SJSA1 (cell line): Measurements from ENCODE around the gene DBNDD2. TPM values are rescaled to one million over a fixed set of nuclear protein-coding genes. Genes with fewer than 3 reads are reported as not detected.
A peak's percentile ranks its signal among the peaks of the same experiment; 100 is the strongest.

Source experiments
- DNase-seq, 2 experiments: peaks; one replicate each; pipeline ENCODE4 v3.0.0-alpha.2; 2015 to 2020; ENCODE audit warnings: low spot score in 2 of 2, low read depth in 1 of 2
- H3K27ac ChIP-seq: fragments of 250-450 bp; sonication (Bioruptor Pico); 2 replicates; pipeline ENCODE4 v1.5.1; 2020; ENCODE audit warnings: mild to moderate bottlenecking, moderate library complexity
- H3K27me3 ChIP-seq: fragments of 250-450 bp; sonication (Bioruptor Pico); replicated peaks from 2 replicates; pipeline ENCODE4 v1.5.1; 2020; ENCODE audit warnings: mild to moderate bottlenecking, moderate library complexity
- H3K36me3 ChIP-seq: fragments of 250-450 bp; sonication (Bioruptor Pico); 2 replicates; pipeline ENCODE4 v1.5.1; 2020; ENCODE audit warnings: mild to moderate bottlenecking
- H3K4me1 ChIP-seq: fragments of 250-450 bp; sonication (Bioruptor Pico); replicated peaks from 2 replicates; pipeline ENCODE4 v1.6.1; 2021; ENCODE audit warnings: mild to moderate bottlenecking
- H3K4me3 ChIP-seq: fragments of 250-450 bp; sonication (Bioruptor Pico); 2 replicates; pipeline ENCODE4 v1.5.1; 2020; ENCODE audit warnings: mild to moderate bottlenecking
- H3K9me3 ChIP-seq: fragments of 250-450 bp; sonication (Bioruptor Pico); replicated peaks from 2 replicates; pipeline ENCODE4 v1.5.1; 2020; ENCODE audit warnings: mild to moderate bottlenecking
- total RNA-seq: library from RNA; depleted of rRNA; stranded (reverse); fragments of >200 nt; shearing (Covaris generic); gene quantifications from 2 replicates; pipeline ENCODE4 v1.2.3, GENCODE V29; 2014; rRNA removed

DBNDD2 gene, protein sequence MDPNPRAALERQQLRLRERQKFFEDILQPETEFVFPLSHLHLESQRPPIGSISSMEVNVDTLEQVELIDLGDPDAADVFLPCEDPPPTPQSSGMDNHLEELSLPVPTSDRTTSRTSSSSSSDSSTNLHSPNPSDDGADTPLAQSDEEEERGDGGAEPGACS
- total RNA-seq, result 0.13 and 0.47 TPM in 2 replicates

DNA sequence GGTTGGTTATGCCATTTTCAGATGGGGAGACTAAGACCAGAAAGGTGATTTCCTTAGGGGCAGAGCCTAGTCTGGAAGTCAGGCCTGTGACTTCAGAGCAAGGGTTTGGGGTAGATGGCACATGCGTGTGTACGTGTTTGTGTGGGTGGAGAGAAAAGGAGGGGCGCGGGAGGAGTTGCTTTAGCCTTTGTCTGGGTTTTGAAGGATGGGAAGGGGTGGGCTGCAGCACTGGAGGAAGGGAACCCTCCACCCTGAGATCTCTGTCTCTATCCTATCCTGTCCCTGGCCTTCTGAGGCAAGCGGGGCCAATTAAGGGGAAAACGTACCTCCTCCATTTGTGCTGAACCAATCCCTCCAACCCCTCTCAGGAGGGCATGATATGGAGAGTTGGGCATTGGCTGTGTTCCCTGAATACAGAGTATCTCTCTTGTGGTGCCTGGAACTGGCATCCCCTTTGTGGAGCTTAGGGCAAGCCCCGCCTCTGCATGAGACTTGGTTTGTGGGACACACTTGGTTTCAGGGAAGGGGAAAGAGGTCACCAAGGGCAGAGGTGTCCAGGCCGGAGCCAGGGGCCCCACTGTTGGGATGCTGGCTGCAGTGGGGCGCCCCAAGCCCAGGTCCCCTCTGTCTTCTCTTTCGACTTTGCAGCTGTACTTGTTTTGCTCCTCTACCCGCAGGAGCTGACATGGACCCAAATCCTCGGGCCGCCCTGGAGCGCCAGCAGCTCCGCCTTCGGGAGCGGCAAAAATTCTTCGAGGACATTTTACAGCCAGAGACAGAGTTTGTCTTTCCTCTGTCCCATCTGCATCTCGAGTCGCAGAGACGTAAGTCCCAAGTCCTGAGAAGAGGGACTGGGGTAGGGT, at the start of gene DBNDD2:
Gene DBNDD2 (plus strand): TSS at position 507 of the 863 bp plus-strand sequence. CDS start 179 bp downstream, at position 686.
- H3K4me3 ChIP-seq, result no peak within 1 kb of the TSS
- 0 out of 2 replicates have a peak, but pooled peaks cover 2% of the 10 kb centered on the region for H3K36me3 ChIP-seq
- peaks cover 38% of the 10 kb centered on the region for H3K27me3 ChIP-seq
- peaks cover 13% of the 10 kb centered on the region for H3K4me1 ChIP-seq
- H3K27ac ChIP-seq, result no peak within 1 kb of the TSS
- no peak for DNase-seq
- no peaks in the 10 kb centered on the region; the same call in 1 of the 2 replicates for H3K9me3 ChIP-seq

DNA sequence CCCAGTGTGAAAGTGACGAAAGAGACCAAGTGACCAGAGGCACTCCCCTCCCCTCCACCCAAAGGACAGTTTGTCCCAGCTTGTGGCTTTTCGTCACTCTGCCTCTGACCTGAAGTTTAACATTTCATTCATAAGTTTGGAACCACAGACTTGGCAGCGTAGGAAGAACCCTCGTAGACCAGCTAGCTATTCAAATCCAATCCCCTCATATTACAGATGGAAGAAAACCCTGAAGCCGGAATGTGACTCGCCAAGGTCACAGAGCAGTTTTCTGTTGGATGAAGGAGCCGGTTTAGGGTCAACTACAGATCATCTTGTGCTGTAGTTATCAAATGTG, 49.1 kb upstream of the DBNDD2 start:
- Histone ChIP-seq H3K4me1 (peaks cover 68% of the 10 kb centered on the region), H3K9me3 (no peaks in the 10 kb centered on the region), H3K27me3 (no peaks in the 10 kb centered on the region), H3K36me3 (no peaks in the 10 kb centered on the region), H3K4me3 (no peak overlapping the region), H3K27ac (peak overlapping the region; percentile 73)
- peak in 1 of 2 experiments; percentile 61 for DNase-seq

DNA sequence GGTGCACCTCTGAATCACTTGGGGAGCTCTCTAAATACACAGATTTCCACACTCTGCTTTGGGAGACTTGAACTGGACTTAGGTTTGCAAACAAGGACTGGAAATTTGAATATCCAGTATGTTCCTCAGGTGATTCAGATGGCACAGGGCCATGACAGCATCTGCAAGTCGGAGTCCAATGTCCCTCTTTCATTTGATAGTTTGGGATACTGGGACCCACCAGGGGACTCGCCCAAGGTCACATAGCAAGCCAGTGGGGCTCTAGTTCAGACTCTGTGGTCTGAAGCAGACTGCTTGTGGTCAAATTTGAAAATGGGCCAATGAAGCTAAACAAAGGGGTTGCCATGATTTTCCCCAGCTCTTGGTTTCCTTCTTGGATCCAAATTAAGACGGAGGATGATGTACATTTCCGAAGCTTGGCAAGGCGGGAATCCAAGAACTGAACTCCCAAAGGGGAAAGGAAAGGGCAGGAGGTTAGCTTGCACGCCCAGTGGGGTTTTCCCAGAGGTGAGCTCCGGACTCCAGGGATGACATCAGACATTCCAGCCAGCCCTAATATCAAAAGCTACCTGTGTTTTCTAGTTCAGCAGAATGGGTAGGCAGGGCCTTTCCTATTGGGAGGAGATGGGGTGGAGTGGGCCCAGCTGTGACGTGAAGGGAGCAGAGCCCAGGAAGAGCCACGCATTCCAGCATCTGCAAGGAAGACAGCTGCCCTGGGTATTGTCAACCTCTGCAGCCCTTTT, 48.5 kb upstream of the DBNDD2 start:
- Histone ChIP-seq H3K27ac (peak overlapping the region; percentile 73), H3K27me3 (no peaks in the 10 kb centered on the region), H3K4me3 (no peak overlapping the region), H3K4me1 (peaks cover 63% of the 10 kb centered on the region), H3K36me3 (no peaks in the 10 kb centered on the region), H3K9me3 (no peaks in the 10 kb centered on the region)
- peak in 1 of 2 experiments; percentile 34 for DNase-seq

DNA sequence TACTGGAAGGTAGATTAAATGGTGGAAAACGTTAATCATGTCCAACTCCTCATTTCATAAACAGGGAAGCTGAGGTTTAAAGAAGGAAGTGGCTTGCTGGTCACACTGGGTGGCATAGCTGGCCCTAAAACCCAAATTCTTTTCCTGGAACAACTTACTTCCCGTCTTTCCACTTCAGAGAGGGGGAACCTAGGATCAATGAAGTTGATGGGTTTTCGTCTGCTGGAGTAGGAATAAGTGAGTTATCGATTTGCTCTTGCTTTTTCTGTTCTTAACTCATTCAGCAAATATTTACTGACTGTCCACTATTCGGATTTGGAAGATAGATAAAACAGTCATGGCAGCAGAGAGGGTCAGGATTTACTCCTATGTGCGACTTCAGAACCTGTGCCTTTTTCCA, 46.3 kb upstream of the DBNDD2 start:
- Histone ChIP-seq H3K9me3 (no peaks in the 10 kb centered on the region), H3K4me1 (peaks cover 49% of the 10 kb centered on the region), H3K4me3 (no peak overlapping the region), H3K27ac (no peak overlapping the region), H3K36me3 (peaks cover 4% of the 10 kb centered on the region), H3K27me3 (no peaks in the 10 kb centered on the region)
- no peak for DNase-seq

DNA sequence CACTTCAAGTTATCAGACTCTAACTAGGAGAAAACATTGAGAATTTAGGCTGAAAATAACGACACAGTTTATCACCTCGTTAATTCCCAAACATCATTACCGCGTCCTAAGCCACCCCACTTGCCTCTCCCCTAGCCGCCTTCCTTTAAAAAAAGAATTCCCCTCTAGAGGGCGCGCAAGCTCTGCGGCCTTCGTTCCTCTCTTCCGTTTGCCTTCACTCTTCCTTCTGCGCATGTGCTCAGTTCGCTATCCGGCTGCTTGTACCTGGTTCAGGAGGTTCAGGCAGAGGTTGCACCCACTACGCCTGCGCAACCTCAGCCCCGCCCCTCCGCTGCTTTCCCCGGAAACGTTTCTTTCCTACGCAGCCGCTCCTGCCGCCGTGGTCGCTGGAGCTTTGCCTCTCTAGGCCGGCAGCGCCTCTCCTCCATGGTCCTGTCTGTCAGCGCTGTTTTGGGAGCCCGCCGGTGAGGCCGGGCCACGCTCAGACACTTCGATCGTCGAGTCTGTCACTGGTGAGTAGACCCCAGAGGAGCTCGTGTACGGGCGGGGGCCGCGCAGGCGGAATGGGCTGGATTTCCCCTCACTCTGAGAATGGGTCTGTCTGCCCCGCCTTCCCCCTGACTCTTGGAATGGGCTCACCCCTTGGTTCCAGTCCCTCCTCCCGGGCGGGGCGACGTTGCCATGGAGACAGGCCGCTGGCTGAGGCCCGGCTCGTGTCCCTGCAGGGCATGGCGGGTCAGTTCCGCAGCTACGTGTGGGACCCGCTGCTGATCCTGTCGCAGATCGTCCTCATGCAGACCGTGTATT, 45.1 kb upstream of the DBNDD2 start, which contains the start of gene SYS1:
Gene SYS1 (plus strand): TSS at position 353 of the 807 bp plus-strand sequence. CDS start 376 bp downstream, at position 729.
- Histone ChIP-seq H3K9me3 (no peaks in the 10 kb centered on the region), H3K27ac (peak within 1 kb of the TSS; percentile 74), H3K4me1 (peaks cover 40% of the 10 kb centered on the region), H3K27me3 (no peaks in the 10 kb centered on the region), H3K36me3 (peaks cover 4% of the 10 kb centered on the region), H3K4me3 (peak within 1 kb of the TSS; percentile 58)
- DNase-seq, result peak; percentile 99

DNA sequence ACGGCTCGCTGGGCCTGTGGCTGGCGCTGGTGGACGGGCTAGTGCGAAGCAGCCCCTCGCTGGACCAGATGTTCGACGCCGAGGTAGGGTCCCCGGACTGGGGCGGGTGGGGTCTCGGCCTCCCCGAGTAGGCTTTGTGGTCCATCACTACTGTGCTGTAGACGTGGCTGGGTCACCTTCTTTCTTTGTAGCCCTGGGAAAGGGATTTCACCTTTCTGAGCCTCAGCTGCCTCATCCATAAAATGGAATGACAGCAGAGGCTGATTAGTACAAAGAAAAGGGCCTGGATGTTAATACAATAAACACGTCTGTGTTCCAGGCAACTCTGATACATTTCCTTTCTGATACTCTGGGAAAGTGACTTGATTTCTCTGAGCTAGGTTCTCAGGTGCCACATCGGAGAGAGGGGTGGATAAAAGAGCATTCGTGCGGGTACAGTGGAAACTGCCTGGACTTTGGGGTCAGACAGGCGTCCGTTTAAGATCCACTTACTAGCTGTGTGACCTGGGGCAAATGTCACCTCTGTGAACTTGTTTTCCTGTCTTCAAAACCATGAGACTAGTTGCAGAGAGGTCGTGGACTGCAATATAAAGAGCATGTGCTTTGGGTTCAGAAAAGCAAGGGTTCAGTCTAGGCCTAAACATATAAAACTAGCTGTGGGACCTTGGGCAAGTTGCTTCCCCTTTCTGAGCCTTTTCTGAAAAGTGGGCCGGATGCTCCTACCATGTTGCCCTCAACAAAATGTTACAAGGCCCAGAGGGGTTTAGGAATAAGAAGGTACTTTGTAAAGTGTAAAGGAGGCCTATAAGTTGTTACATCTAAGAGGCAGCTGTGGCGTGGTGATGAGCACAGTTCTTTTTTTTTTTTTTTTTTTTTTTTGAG, 44.2 kb upstream of the DBNDD2 start:
- DNase-seq, result no peak
- Histone ChIP-seq H3K4me3 (peak overlapping the region; percentile 58), H3K27me3 (no peaks in the 10 kb centered on the region), H3K4me1 (peaks cover 31% of the 10 kb centered on the region), H3K36me3 (peaks cover 8% of the 10 kb centered on the region), H3K9me3 (no peaks in the 10 kb centered on the region), H3K27ac (peak overlapping the region; percentile 74; the same call in 1 of the 2 replicates)

DNA sequence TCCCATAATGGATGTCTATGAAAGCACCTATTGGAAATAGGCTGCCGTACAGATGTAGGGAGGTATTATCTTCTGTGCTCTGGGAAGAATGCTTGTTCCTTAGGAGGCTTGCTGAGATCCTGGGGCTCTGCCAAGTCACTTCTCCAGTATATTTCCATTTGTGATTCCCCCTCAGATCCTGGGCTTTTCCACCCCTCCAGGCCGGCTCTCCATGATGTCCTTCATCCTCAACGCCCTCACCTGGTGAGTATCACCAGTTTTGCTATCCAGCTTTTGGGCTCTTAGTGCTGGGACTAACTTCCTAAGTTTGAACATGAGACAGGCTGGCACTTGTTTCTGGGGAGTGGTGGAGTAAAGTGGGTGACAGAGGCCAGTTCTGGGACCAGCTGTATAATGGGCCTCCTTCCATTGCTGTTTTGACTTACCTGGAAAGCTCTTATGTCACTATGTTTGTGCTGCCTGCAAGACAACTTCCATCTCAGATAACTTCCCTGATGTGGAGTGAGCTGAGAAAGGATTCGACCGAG, 42.6 kb upstream of the DBNDD2 start:
- Histone ChIP-seq H3K27ac (no peak overlapping the region), H3K36me3 (peaks cover 8% of the 10 kb centered on the region), H3K4me1 (peaks cover 15% of the 10 kb centered on the region), H3K27me3 (no peaks in the 10 kb centered on the region), H3K9me3 (no peaks in the 10 kb centered on the region), H3K4me3 (no peak overlapping the region)
- DNase-seq, result no peak

DNA sequence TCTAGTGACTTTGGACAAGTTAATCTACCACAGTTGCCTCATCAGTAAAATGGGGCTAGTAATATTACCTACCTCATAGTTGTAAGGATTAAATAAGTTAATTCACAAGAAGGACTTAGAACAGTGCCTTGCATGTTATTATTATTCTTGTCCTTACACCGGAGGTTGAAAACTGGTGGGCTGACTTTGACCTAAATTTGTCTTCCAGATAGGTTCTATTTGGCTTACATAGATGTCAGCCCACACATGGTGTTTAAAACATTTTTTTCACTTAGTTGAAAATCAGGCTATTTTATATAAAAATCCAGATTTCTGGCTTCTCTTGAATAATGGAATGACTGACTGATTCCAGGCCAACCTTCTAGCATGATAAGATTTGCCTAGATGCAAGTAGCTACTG, 41.9 kb upstream of the DBNDD2 start:
- DNase-seq, result no peak
- H3K27ac ChIP-seq, result no peak overlapping the region
- H3K4me3 ChIP-seq, result no peak overlapping the region
- no peaks in the 10 kb centered on the region for H3K9me3 ChIP-seq
- peaks cover 9% of the 10 kb centered on the region for H3K4me1 ChIP-seq
- H3K36me3 ChIP-seq, result peaks cover 8% of the 10 kb centered on the region
- no peaks in the 10 kb centered on the region for H3K27me3 ChIP-seq

DNA sequence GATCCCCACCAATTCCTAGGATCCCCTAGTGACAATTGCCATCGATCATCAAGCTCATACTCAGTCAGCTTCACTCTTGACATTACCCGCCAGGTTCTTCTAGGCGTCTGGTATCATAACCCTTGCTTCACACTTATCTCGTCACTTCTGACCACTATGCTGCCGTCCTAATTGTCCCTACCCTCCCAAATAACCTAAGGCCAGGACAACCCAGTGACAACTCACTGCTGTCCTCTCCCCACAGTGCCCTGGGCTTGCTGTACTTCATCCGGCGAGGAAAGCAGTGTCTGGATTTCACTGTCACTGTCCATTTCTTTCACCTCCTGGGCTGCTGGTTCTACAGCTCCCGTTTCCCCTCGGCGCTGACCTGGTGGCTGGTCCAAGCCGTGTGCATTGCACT, 41.5 kb upstream of the DBNDD2 start:
- Histone ChIP-seq H3K27ac (no peak overlapping the region), H3K4me1 (peaks cover 9% of the 10 kb centered on the region), H3K9me3 (no peaks in the 10 kb centered on the region), H3K36me3 (peaks cover 8% of the 10 kb centered on the region), H3K27me3 (no peaks in the 10 kb centered on the region), H3K4me3 (no peak overlapping the region)
- no peak for DNase-seq

DNA sequence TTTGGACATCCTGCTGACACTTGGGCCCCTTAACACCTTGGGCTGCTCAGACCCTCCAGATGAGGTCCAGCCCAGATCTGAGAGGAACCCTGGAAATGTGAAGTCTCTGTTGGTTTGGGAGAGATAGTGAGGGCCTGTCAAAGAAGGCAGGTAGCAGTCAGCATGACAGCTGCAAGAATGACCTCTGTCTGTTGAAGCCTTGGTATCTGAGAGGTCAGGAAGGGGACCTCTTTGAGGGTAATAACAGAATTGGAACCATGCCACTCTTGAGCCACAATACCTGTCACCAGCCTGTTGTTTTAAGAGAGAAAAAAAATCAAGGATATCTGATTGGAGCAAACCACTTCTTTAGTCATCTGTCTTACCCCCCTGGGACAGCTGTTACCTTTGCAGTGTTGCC, 41.0 kb upstream of the DBNDD2 start:
- Histone ChIP-seq H3K27me3 (no peaks in the 10 kb centered on the region), H3K27ac (no peak overlapping the region), H3K4me1 (peaks cover 9% of the 10 kb centered on the region), H3K4me3 (no peak overlapping the region), H3K36me3 (peaks cover 8% of the 10 kb centered on the region), H3K9me3 (no peaks in the 10 kb centered on the region)
- DNase-seq, result no peak

DNA sequence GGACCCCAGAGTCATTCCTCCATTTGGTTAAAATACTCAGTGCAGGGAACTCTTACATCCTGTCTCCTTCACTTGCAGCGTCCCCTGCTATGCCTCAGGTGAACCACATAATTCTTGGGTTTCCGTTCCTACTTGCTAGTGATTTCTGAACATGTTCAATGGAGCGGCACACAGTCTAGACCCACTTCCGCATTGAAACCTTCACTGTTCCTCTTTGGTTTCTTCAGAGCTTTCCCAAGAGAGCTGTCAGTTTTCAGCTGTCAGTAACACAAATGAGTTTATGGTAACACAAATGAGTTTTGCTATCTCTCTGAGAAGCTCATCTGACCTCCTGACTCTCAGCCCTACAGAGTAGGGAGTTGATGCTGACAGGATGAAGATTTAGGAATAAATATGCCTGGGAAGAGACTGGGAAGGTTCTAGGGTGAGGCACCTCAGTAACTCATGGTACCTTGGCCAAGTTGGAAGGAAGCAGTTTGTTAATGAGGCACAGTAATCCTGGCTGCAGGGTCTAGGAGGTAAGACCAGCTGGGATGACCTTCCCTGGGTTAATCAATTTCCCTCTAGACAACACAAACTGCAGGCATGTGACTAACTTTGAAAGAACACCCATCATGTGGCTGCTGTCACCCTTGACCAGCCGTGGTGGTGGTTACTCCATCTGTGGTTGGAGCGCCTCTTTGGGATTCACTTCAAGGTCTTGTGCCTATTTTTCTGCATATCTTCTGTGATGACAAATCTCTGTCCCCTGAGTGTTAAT, 39.7 kb upstream of the DBNDD2 start:
- peaks cover 8% of the 10 kb centered on the region for H3K36me3 ChIP-seq
- H3K27me3 ChIP-seq, result no peaks in the 10 kb centered on the region
- no peak overlapping the region for H3K27ac ChIP-seq
- peaks cover 5% of the 10 kb centered on the region for H3K4me1 ChIP-seq
- no peak overlapping the region for H3K4me3 ChIP-seq
- no peak for DNase-seq
- H3K9me3 ChIP-seq, result no peaks in the 10 kb centered on the region
